ENCODE results near the gene RPS6KA4. TPM values are rescaled to one million over a fixed set of nuclear protein-coding genes. Genes with fewer than 3 reads are reported as not detected.

The RPS6KA4 gene
- total RNA-seq, 1 experiment from 2014 or later, result 56.2 TPM

DNA sequence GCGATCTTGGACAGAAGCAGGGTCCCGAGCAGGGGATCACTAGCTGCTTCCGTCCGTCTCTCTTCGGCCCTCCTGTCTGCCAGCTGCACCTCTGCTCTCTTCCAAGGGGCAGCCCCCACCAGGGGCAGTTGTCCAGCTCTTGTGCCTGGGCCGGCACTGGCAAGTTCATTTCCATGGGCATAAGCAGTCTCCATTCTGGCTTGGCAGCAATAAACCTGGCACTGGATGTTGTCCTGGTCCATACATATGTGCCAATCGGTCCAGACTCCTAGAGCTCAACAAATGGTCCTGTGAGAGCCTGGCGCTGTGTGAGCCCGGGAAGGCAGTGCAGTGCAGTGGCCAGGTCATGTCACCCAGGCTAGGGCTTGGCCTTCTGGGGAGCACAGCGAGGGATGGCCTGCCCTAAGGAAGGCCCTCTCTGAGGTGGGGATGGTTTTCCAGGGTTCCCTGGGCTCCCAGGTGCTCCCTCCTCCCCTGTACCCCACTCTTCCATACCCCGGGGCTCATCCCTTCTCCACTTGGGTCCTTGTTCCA is 60.4 kb downstream of the RPS6KA4 start:
- no peak for DNase-seq (ENCODE audit: low read depth)

DNA sequence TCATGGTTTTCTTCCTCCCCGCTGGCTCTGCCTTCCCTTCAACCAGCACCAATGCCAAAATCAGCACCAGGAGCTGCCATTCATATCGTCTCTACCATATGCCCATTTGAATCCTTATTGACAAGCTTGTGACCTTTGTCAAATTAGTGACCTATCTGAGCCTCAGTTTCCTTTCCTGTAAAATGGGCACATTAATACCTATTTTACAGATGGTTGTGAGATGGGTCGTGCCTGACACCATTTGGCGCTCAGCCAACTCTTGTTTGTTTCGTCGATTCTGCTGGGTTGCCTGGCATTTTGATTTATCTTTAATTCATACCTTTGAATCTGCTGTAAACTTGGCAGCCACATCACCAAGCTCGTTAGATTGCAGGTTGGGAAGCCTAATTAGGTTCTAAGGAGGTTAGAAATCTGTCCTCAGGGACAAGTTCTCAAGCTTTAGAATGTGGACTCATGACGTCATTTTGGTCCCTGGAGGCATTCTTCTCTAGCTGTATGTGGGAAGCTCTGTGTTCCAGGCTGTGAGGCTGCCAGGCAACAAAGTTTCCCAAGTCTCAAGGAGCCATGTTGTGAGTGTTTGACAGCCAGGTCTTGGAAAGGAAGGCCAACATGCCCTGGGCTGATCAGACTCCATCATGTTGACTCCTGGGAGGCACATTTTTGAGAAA is 61.0 kb downstream of the RPS6KA4 start:
- DNase-seq (ENCODE audit: low read depth), result peak; percentile 53

Other genes starting within 250 kb of the RPS6KA4 start
- gene MACROD1, start 193.0 kb upstream of the RPS6KA4 start, total RNA-seq (2014; rRNA removed), result 38.0 and 40.8 TPM in 2 replicates
- 237 and 248 TPM in 2 replicates for gene STIP1, start 173.0 kb upstream of the RPS6KA4 start, total RNA-seq (2014; rRNA removed)
- gene FERMT3, start 152.4 kb upstream of the RPS6KA4 start, total RNA-seq (2014; rRNA removed), result 18.4 and 22.8 TPM in 2 replicates
- gene TRPT1, start 133.0 kb upstream of the RPS6KA4 start, total RNA-seq (2014; rRNA removed), result 65.0 and 72.5 TPM in 2 replicates
- 89.8 and 101 TPM in 2 replicates for gene NUDT22, start 132.9 kb upstream of the RPS6KA4 start, total RNA-seq (2014; rRNA removed)
- gene DNAJC4, start 128.6 kb upstream of the RPS6KA4 start, total RNA-seq (2014; rRNA removed), result 4.4 and 8.3 TPM in 2 replicates
- 50.2 and 56.9 TPM in 2 replicates for gene VEGFB, start 124.6 kb upstream of the RPS6KA4 start, total RNA-seq (2014; rRNA removed)
- gene FKBP2, start 118.1 kb upstream of the RPS6KA4 start, total RNA-seq (2014; rRNA removed), result 77.7 and 80.8 TPM in 2 replicates
- gene PPP1R14B, start 112.2 kb upstream of the RPS6KA4 start, total RNA-seq (2014; rRNA removed), result 696 and 750 TPM in 2 replicates
- 92.5 and 100 TPM in 2 replicates for gene PLCB3, start 107.6 kb upstream of the RPS6KA4 start, total RNA-seq (2014; rRNA removed)
- gene BAD, start 74.5 kb upstream of the RPS6KA4 start, total RNA-seq (2014; rRNA removed), result 92.3 and 92.4 TPM in 2 replicates
- gene GPR137, start 73.3 kb upstream of the RPS6KA4 start, total RNA-seq (2014; rRNA removed), result 24.9 and 26.8 TPM in 2 replicates
- not detected in 2 replicates for gene KCNK4, start 67.9 kb upstream of the RPS6KA4 start, total RNA-seq (2014; rRNA removed)
- gene CATSPERZ, start 58.8 kb upstream of the RPS6KA4 start, total RNA-seq (2014; rRNA removed), result 0.29 TPM in 1 of 2 replicates, not detected in the other
- 58.2 and 59.8 TPM in 2 replicates for gene ESRRA, start 53.6 kb upstream of the RPS6KA4 start, total RNA-seq (2014; rRNA removed)
- 261 and 366 TPM in 2 replicates for gene TRMT112, start 41.6 kb upstream of the RPS6KA4 start, total RNA-seq (2014; rRNA removed)
- gene PRDX5, start 41.0 kb upstream of the RPS6KA4 start, total RNA-seq (2014; rRNA removed), result 215 and 240 TPM in 2 replicates
- 0.63 and 0.71 TPM in 2 replicates for gene CCDC88B, start 19.0 kb upstream of the RPS6KA4 start, total RNA-seq (2014; rRNA removed)
- gene SLC22A11, start 196.8 kb downstream of the RPS6KA4 start, total RNA-seq (2014; rRNA removed), result not detected in 2 replicates
- not detected in 2 replicates for gene SLC22A12, start 232.1 kb downstream of the RPS6KA4 start, total RNA-seq (2014; rRNA removed)